ENCODE measurements around the gene LRFN5. TPM values are rescaled to one million over a fixed set of nuclear protein-coding genes. Genes with fewer than 3 reads are reported as not detected.

LRFN5 gene
- total RNA-seq, 1 experiment from 2014 or later = not detected

DNA sequence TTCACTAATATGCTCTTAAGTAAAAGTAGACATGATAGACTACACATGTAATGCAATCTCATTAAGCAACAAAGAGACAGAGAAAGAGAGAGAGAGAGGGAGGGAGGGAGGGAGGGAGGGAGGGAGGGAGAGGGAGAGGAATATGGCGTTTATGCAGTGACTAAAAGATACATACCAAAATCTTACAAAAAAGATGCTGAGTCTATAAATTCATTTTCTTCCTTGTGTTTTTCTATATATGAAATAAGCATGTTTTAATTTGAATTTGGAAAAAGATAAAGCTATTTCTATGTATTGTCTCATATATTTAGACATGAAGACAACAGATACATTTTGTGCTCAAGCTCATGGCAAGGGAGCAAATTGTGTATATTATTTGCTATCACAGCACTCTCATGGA is 44.1 kb downstream of the LRFN5 start:
- ChIA-PET POLR2A (no interaction called here), RAD21 (ENCODE audit: low non-redundant PET in 1 of 2, low total read pairs in 2 of 2, uncharacterized antibody in 2 of 2, unreplicated experiment in 2 of 2) (no interaction called here), CTCF (no interaction called here)
- no peak overlapping the region for H3K27ac ChIP-seq (ENCODE audit: low read depth, low read length)
- H3K9me2 ChIP-seq (ENCODE audit: insufficient read depth) = no peaks in the 10 kb centered on the region
- intact Hi-C loops (cut with micrococcal nuclease) = no loop called here
- no peaks in the 10 kb centered on the region for H3K9me3 ChIP-seq (ENCODE audit: control insufficient read depth in 1 of 2, insufficient read depth in 1 of 2, low read depth in 1 of 2, low read length in 2 of 2)
- no peak overlapping the region for H3K4me3 ChIP-seq (replicated peaks in 1 of 2; ENCODE audit: low read depth in 1 of 2, low read length in 2 of 2)
- H3K9ac ChIP-seq (ENCODE audit: low read length) = no peak overlapping the region
- H3K4me2 ChIP-seq (ENCODE audit: low read length) = no peak overlapping the region
- no TSS peak for BruUV-seq (replicated peaks)
- H3K36me3 ChIP-seq (ENCODE audit: control insufficient read depth in 1 of 2, insufficient read depth in 2 of 2, low read length in 2 of 2) = no peaks in the 10 kb centered on the region
- no peak for TF ChIP-seq SP1 (IDR thresholded peaks at IDR 0.05; ENCODE audit: low read depth)
- no peak for TF ChIP-seq SRF (IDR thresholded peaks at IDR 0.05; ENCODE audit: low read depth)
- no peak for TF ChIP-seq TCF7L2 (IDR thresholded peaks at IDR 0.05; ENCODE audit: borderline replicate concordance, extremely low read depth, insufficient read depth, insufficient read length)
- no peak for TF ChIP-seq ZFX (IDR thresholded peaks at IDR 0.05)
- TF ChIP-seq, protein P1, sequence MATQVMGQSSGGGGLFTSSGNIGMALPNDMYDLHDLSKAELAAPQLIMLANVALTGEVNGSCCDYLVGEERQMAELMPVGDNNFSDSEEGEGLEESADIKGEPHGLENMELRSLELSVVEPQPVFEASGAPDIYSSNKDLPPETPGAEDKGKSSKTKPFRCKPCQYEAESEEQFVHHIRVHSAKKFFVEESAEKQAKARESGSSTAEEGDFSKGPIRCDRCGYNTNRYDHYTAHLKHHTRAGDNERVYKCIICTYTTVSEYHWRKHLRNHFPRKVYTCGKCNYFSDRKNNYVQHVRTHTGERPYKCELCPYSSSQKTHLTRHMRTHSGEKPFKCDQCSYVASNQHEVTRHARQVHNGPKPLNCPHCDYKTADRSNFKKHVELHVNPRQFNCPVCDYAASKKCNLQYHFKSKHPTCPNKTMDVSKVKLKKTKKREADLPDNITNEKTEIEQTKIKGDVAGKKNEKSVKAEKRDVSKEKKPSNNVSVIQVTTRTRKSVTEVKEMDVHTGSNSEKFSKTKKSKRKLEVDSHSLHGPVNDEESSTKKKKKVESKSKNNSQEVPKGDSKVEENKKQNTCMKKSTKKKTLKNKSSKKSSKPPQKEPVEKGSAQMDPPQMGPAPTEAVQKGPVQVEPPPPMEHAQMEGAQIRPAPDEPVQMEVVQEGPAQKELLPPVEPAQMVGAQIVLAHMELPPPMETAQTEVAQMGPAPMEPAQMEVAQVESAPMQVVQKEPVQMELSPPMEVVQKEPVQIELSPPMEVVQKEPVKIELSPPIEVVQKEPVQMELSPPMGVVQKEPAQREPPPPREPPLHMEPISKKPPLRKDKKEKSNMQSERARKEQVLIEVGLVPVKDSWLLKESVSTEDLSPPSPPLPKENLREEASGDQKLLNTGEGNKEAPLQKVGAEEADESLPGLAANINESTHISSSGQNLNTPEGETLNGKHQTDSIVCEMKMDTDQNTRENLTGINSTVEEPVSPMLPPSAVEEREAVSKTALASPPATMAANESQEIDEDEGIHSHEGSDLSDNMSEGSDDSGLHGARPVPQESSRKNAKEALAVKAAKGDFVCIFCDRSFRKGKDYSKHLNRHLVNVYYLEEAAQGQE (IDR thresholded peaks at IDR 0.05; ENCODE audit: low read depth) = no peak
- no peak for TF ChIP-seq CEBPB (IDR thresholded peaks at IDR 0.05; ENCODE audit: low read depth)
- no peak for TF ChIP-seq POLR2AphosphoS5 (IDR thresholded peaks at IDR 0.05; ENCODE audit: low read depth, low read length)
- TF ChIP-seq RAD21 (IDR thresholded peaks at IDR 0.05; ENCODE audit: low read depth) = no peak
- no peak for TF ChIP-seq SIN3A (IDR thresholded peaks at IDR 0.05; ENCODE audit: low read depth)
- no peak for TF ChIP-seq ZBTB33 (IDR thresholded peaks at IDR 0.05; ENCODE audit: extremely low read depth, insufficient replicate concordance, low read length)
- TF ChIP-seq ELF1 (IDR thresholded peaks at IDR 0.05; ENCODE audit: borderline replicate concordance, low read depth) = no peak
- TF ChIP-seq POLR2A (IDR thresholded peaks at IDR 0.05; ENCODE audit: borderline replicate concordance, extremely low read depth, insufficient read depth, insufficient read length) = no peak
- H3K79me2 ChIP-seq (ENCODE audit: insufficient read depth, low read length) = no peaks in the 10 kb centered on the region
- ATAC-seq = no peak
- no peaks in the 10 kb centered on the region for H3K27me3 ChIP-seq (ENCODE audit: insufficient read depth, low read length)
- DNase-seq (ENCODE audit: low read depth, low spot score) = no peak
- H4K20me1 ChIP-seq (ENCODE audit: insufficient read depth) = no peaks in the 10 kb centered on the region
- H2AFZ ChIP-seq (ENCODE audit: low read depth, low read length, poor library complexity, severe bottlenecking) = no peak overlapping the region
- no peaks in the 10 kb centered on the region for H3K4me1 ChIP-seq (ENCODE audit: control insufficient read depth in 1 of 2, insufficient read depth in 2 of 2, low read length in 2 of 2)

All from HCT116 (cell line).